Measurements from ENCODE around the gene TRIP13. TPM values are rescaled to one million over a fixed set of nuclear protein-coding genes. Genes with fewer than 3 reads are reported as not detected.

TRIP13 gene
- total RNA-seq, 1 experiment from 2014 or later, result 21.4 TPM

DNA sequence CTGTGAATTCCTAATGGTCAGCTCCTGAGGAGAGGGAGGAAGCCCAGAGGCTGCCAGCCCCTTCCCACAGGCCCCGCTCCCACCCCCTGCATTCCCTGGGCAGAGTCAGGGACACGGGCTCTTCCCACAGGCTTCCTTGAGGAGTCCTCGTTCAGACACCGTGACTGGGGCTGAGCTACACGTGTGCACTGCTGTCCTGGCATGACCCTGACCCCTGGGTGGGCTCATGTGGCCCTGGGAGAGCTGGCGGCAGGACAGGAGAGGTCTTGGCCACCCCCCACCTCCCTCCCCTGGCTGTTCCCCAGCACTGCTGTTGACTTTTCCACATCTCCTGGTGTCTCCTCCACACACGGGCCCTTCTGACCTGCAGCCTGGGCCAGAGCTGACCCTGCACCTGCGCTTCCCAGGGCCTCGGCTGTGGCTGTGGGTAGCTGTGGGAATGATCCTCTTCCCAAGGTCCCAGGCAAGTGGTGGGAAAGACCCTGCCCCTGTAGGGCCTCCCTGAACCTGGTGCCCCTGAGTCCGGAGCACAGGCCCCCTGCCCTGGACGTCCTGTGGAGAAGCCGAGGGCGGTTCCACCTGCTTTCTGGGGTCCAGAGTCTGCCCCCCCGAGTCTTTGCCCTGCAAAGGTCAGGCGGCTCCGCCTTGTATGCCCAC, 59.4 kb downstream of the TRIP13 start:
- no peak overlapping the region for H3K4me3 Mint-ChIP-seq (ENCODE audit: unreplicated experiment)
- no TSS peak for BruUV-seq (replicated peaks)
- no peak overlapping the region for H3K27ac Mint-ChIP-seq (ENCODE audit: low read depth, unreplicated experiment)
- peaks cover 7% of the 10 kb centered on the region for H3K9me3 Mint-ChIP-seq (ENCODE audit: unreplicated experiment)
- H3K36me3 Mint-ChIP-seq (ENCODE audit: insufficient read depth, unreplicated experiment), result no peaks in the 10 kb centered on the region
- no peak for DNase-seq (ENCODE audit: unreplicated experiment)
- intact Hi-C loops (cut with micrococcal nuclease), result no loop called here
- H3K4me1 Mint-ChIP-seq (ENCODE audit: insufficient read depth, unreplicated experiment), result peaks cover 14% of the 10 kb centered on the region
- ChIA-PET POLR2A (no interaction called here), CTCF (interaction anchor here (1.2 kb wide), 1 partner anchor 28 kb away, joined by 5 read pairs; no protein-coding TSS in a partner anchor)
- TF ChIP-seq, protein P1, sequence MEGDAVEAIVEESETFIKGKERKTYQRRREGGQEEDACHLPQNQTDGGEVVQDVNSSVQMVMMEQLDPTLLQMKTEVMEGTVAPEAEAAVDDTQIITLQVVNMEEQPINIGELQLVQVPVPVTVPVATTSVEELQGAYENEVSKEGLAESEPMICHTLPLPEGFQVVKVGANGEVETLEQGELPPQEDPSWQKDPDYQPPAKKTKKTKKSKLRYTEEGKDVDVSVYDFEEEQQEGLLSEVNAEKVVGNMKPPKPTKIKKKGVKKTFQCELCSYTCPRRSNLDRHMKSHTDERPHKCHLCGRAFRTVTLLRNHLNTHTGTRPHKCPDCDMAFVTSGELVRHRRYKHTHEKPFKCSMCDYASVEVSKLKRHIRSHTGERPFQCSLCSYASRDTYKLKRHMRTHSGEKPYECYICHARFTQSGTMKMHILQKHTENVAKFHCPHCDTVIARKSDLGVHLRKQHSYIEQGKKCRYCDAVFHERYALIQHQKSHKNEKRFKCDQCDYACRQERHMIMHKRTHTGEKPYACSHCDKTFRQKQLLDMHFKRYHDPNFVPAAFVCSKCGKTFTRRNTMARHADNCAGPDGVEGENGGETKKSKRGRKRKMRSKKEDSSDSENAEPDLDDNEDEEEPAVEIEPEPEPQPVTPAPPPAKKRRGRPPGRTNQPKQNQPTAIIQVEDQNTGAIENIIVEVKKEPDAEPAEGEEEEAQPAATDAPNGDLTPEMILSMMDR (IDR thresholded peaks at IDR 0.05; ENCODE audit: unreplicated experiment), result no peak
- H3K27me3 Mint-ChIP-seq (ENCODE audit: insufficient read depth, unreplicated experiment), result peaks cover 42% of the 10 kb centered on the region

DNA sequence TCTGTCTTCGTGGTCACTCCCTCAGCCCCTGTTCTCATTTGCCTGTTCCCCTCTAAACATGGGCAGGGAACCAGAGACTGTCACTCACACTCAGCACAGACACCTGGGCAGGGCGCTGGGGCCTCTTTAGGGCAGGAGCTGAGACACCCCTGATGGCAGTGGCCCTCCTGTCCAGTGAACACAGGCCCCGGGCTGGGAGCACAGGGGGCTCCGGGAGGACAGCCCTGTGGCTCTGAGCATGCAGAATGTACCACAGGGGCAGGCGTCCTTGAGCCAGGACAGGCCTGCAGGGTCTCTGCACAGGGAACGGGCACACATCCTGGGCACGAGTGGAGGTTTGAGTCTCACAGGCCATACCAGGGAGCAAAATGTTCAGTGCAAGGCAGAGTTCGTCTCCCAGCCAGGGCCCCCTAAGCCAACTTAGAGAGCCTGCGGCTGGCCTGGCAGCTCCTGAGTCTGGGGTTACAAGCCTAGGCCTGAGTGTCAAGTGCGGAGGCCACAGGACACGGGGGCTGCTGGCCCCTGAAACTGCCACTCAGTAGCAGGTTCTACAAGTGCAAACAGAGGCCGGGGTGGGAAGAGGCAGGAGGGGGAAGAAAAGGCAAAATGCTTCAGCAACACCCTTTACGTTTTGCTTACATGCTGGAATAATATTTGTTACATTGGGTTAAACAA, 60.0 kb downstream of the TRIP13 start:
- peaks cover 7% of the 10 kb centered on the region for H3K9me3 Mint-ChIP-seq (ENCODE audit: unreplicated experiment)
- no TSS peak for BruUV-seq (replicated peaks)
- H3K27me3 Mint-ChIP-seq (ENCODE audit: insufficient read depth, unreplicated experiment), result peaks cover 42% of the 10 kb centered on the region

DNA sequence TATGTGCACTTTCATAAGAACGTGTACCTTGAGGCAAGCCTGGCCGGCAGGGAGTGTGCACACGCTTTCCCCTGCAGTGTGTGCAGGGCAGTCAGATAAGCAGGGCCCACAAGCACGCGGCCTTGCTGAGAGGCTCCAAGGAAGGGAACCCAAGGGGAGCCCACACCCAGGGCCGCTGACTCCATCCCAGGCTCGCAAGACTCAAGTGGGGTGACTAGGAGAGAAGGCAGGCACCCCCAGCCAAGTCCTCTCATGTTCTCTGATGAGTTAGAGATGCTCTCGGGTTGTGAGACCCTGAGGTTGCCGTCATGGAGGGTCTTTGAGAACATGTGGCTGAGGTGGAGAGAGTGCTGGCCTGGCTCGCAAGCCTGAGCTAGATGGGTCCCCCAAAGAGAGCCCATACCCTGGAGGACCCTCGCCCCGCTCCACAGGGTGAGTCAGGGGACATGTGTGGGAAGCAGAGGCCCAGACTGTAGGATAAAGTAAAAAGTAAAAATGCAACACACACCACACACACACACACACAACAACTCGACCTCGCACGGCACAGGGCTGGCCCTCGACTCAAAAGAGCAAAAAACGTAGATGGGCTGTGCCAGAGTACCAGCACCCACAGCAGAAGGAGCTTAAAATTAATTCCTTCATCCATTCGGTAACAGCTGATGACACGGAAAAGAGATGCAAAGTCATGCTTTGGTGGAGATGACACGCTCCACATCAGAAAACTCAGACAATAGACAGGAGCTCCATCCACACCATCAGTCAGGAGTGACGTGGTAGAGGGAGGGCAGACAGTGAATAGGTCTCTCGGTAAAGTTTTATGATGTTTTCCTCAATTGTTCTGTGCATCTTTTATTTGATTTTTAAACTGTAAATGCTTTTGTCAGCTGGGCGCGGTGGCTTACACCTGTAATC, 61.1 kb downstream of the TRIP13 start:
- Mint-ChIP-seq H3K27me3 (ENCODE audit: insufficient read depth, unreplicated experiment) (peaks cover 42% of the 10 kb centered on the region), H3K9me3 (ENCODE audit: unreplicated experiment) (peaks cover 7% of the 10 kb centered on the region), H3K36me3 (ENCODE audit: insufficient read depth, unreplicated experiment) (no peaks in the 10 kb centered on the region), H3K4me1 (ENCODE audit: insufficient read depth, unreplicated experiment) (peaks cover 14% of the 10 kb centered on the region), H3K4me3 (ENCODE audit: unreplicated experiment) (no peak overlapping the region), H3K27ac (ENCODE audit: low read depth, unreplicated experiment) (no peak overlapping the region)
- no TSS peak for BruUV-seq (replicated peaks)
- ChIA-PET POLR2A (interaction anchor here (0.7 kb wide), 1 partner anchor 40 kb away, joined by 3 read pairs; no protein-coding TSS in a partner anchor), CTCF (no interaction called here)
- intact Hi-C loops (cut with micrococcal nuclease), result no loop called here
- TF ChIP-seq, protein P1 (IDR thresholded peaks at IDR 0.05; ENCODE audit: unreplicated experiment), result no peak
- DNase-seq (ENCODE audit: unreplicated experiment), result no peak

More for the DNA sequence above, 60.0 kb downstream of the TRIP13 start:
- POLR2A ChIA-PET, result no interaction called here
- intact Hi-C loops (cut with micrococcal nuclease), result no loop called here
- DNase-seq (ENCODE audit: unreplicated experiment), result no peak
- CTCF ChIA-PET, result interaction anchor here (1.2 kb wide), 1 partner anchor 29 kb away, joined by 5 read pairs; no protein-coding TSS in a partner anchor
- H3K4me3 Mint-ChIP-seq (ENCODE audit: unreplicated experiment), result no peak overlapping the region
- no peaks in the 10 kb centered on the region for H3K36me3 Mint-ChIP-seq (ENCODE audit: insufficient read depth, unreplicated experiment)
- TF ChIP-seq, protein P1 (IDR thresholded peaks at IDR 0.05; ENCODE audit: unreplicated experiment), result no peak
- H3K4me1 Mint-ChIP-seq (ENCODE audit: insufficient read depth, unreplicated experiment), result peaks cover 14% of the 10 kb centered on the region
- H3K27ac Mint-ChIP-seq (ENCODE audit: low read depth, unreplicated experiment), result no peak overlapping the region

Measured in MCF 10A (cell line).